AG08395 (cell line): ENCODE data around the gene CDK14.

Source experiments
- DNase-seq: peaks from one replicate; pipeline ENCODE4 v3.0.0; 2012; ENCODE audit warnings: mixed read lengths, low spot score

The CDK14 gene

DNA sequence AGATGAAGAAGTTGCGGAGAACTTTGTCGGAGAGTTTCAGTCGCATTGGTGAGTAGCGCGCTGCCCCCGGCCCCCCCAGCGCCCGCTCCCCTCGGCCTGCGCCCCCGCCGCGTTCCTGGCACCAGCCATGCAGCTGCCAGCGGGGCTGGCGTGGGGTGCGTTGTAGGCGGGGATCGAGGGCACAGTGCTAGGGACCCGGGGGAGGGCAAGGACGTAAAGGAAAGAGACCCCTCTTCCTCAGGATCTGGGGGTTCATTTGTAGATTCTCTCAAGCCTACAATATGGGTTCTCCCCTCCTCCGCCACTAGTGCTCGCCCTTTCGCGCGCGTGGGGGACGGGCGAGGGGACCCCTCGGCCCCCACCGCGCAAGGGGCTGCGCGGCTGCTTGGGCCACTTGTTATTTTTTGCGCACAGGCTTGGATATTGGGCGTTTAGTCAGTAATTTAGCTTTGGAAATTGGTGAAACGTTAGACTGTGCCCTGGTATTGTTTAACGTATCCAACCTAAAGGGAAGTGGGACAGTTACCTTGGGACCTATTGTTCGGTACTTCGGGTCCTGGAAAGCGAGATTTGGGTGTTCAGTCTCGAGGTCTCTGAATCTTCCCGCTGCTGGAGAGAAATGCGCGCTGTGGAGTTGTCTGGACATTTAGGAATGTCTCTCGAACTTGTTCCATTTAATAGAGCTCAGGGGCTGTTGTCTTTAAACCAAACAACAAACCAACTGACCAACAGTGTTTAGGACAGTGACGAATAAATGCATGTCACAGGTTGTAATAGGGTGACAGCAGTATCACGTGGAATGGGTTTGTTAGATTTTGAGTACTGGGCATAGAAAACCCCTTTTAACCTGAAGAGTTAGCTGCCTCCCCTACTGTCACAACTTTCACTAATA, 796 bp downstream of the CDK14 start:
- peak; percentile 45 for DNase-seq

DNA sequence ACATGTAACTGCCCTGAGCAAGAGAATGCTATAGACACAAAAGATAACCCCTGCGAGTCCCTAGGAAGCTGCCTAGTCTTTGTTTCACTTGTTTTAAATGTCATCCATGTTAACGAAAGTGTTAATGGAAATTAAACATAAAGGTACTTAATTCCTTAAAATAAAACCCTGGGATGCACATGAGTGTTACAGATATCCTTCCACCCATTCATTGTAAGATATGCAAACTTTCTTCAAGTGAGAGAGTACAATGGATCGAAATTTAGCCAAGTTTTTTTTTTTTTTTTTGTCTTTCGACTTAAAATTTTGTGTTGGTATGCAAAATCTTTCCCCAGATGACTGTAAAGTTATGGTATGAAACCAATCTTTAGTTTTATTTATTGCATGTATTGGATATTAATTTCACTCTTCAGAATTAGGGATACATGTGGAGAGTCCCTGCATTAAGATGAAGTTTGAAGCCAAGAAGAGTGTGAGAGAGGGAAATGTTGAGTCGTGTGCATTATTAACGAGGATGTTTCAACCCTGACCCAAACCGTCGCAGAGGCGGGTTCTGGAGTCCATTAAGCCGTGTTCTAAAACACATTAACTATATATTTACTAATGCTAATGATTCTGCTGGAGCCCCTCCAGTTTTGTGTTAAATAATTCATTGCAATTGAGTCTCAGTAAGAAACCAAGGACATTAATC, 1.6 kb downstream of the CDK14 start:
- no peak for DNase-seq

DNA sequence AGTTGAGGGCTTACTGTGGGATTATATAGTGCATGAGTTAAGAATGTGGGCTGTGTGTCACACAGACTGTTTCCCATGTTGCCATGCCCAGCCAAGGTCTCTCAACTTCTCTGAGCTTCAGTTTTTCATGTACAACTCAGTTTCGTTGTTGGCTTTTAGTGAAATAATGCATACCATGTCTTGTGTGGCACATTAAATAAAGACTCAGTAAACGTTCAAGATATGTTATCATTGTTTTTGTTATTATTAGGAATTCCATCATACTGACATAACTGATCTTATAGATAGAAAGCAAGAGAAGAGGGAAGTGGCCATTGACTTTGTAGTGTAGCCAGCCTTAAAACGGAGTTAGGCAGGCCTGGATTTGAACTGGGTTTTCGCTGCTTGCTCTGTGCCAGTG, 2.9 kb downstream of the CDK14 start:
- no peak for DNase-seq

DNA sequence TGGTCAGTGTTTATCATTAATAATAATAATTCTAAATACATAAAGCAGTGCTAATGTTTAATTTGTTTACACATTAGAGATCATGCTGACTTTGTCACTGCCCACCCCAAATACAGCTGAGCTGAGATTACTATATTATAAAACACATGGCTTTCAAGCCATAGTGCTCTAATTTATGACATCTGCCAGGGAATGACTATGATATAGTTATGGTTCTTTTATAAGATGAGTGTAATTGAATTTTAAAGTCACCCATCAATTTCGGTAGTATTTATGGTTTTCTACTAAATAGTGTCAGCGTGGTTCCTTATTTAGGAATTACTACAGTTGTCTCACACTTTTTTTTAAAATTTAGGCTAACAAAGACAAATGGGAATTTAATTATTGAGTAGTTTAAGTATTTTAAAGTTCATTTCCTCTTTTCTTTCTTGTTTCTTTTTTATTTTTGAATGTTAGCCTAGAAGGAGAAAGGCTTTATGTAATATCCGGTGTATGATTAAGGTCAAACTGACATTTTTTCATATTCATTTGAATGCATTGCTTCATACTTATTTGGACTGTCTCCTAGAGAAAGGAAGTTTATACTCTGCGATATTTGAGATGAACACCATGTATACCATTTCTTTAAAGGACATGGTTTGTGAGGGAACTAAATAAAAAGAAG, 3.9 kb downstream of the CDK14 start:
- no peak for DNase-seq

DNA sequence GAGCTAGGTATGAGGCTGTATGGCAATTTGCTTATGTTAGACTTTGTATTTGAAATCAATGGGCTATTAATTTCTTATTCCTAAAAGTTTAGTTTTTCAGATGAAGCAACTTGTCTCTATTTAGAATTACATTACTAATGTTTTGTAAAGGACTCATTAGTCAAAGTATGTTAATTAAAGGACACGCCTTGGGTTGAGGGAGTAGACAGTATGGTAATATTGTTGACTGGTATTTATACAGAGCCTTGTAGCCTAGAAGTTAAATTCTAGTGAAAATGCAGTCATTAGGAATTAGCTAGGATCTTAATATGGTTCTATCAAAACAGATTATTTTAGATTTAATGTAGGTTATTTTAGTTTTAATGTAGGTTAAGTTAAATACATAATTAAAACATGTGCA, 6.2 kb downstream of the CDK14 start:
- DNase-seq = no peak

DNA sequence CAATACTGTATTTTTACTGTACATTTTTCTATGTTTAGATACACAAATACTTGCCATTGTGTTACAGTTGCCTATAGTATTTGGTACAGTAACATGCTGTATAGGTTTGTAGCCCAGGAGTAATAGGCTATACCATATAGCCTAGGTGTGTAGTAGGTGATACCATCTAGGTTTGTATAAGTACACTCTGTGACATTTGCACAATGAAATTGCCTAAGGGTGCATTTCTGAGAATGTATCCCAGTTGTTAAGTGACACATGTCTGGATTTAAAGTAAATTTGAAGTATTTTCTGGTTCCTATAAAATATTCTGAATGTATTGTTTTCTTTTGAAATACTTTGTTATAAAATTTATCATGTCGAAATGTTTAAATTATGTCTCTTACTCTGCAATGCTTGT, 7.2 kb downstream of the CDK14 start:
- no peak for DNase-seq

DNA sequence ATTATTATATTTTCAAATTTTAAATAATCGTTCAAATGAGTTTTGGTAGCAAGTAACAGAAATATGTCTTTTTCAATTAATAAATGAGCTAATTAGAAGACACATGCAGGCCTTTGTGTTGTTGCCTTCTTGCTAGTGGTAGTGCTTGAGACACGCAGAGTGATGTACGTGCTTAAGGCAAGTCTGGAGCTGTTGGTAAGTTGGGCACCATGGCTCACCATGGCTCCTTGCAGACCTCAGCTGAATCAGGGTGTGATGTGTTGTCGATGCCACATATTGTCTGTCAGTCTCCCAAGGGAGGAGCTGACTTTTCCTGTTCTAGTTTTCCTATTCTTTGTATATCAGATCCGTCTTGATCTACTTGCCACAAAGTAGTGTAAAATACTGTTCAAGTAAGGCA, 8.3 kb downstream of the CDK14 start:
- DNase-seq = no peak

DNA sequence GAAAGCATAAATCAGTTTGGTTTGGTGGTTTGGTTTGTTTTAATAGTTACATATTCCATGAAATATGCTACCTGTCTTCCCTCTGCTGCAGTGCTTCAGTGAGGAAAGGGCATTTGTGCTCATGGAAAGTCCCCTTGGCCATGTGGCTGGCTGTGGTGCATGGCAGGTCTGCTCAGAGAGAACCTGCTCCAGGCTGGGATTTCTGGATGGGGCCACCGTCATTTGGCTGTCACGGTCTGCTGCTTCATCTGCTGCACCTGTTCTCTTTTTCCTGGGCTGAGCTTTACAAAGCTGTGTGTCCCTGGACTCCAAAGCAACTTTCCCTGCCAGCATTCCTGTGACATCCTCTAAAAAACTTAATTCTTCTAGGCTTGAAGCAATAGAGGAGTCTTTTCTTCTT, 8.9 kb downstream of the CDK14 start:
- DNase-seq = no peak

DNA sequence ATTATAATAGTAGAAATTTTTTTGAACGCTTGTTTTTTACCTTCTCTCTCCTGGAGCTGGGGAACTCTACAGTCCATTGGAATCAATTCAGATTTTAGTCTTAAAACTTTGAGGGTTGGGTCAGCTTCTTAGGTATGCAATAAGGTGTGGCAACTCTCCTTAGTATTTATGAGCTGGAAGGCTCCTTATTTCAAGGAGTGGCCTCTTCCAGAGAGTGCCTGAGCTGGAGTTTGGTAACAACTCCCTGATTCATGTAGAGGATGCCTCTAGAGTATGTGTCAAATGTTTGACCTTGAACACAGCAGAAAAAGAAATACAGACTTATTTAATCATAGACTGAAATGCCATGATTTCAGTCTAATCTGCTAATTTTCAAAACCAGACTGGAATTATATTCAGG, 11.1 kb downstream of the CDK14 start:
- no peak for DNase-seq

DNA sequence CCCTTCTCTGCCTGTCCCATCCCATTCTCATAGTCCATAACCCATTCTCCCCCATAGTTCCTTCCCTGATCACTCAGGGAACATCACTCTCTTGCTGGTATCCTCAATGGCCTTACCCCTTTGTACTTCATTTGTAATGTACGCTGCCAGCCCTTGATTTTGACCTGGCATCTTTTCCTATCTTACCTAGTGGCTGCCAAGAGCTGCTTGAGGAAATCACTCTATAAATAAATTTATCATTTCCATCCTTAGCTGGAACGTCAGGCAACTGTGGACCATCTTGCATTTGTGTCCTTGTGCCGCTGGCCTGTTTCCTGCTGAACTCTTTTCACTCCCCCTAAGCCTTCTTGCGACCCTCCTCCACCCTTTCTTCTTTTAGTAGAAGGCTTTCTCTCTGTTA, 14.0 kb downstream of the CDK14 start:
- no peak for DNase-seq

DNA sequence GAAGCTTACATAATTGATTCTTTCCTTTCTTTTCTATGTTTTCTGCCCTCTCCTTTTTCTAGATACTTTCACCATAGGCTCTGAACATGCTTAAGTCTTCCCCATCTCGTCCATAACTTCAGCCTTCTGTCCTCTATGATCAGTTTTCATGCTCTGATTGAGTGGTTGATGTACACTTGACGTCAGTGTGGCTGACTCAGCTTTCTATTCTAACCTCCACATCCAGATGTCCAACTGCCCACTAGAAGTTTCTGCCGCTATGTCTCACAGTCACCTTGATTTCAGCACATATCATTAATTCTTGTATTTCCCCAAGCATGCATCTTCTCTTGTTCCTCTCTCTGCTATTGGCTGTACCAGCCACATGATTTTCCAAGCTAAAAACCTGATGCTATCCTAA, 15.0 kb downstream of the CDK14 start:
- DNase-seq = no peak

DNA sequence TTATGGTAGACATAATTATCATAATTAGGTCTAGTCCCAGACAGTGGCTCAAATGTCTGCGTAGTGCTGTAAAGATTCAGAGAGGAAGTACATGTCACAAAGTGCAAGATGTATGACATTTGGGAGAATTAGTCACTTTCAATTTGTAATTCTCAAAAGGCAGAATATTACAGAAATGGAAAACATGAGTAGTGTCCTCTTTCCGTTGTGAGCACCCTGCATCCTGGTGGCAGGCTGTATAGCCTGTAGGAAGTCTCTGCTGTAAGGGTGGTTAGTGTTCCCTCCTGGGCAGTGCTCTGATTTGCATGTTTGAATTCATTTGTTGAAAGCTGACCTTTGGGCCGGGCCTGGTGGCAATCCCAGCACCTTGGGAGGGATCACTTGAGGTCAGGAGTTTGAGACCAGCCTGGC, 17.0 kb downstream of the CDK14 start:
- peak; percentile 15 for DNase-seq

DNA sequence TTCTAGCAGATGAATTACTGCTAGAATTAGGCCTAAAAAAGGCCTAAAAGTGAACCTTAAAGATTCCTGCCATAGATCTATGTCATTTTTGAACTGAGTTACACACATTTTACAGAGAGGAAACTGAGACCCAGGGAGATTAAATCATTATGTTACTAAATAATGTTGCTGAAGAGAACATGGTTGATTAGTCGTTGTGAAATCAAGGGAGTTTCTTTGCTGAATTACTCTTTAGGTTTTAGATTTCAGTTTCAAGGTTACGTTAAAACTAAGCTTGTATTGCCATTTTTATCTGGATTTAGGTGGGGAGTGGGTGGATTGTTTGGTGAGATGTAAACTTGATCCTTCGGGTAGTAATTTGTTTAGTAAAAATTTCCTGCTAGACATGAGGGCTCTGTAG, 21.3 kb downstream of the CDK14 start:
- no peak for DNase-seq

DNA sequence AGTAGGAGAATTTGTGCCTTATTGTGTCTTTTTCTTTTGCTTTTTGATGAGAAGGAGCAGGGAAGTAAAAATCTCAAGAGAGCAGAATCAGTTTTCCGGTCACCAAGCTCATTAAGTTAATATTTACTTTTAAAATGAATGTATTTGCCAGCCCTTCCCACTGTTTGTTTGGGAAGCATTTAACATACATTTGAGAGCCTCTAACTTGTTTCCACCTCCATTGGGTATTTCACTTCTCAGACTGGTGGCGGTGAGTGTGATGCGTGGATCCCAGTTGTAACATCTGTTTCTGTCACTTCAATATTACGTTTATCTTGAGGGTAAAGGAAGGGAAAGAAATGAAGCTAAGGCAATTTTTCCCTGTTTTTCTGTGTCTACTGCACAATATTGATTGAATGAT, 22.8 kb downstream of the CDK14 start:
- no peak for DNase-seq

DNA sequence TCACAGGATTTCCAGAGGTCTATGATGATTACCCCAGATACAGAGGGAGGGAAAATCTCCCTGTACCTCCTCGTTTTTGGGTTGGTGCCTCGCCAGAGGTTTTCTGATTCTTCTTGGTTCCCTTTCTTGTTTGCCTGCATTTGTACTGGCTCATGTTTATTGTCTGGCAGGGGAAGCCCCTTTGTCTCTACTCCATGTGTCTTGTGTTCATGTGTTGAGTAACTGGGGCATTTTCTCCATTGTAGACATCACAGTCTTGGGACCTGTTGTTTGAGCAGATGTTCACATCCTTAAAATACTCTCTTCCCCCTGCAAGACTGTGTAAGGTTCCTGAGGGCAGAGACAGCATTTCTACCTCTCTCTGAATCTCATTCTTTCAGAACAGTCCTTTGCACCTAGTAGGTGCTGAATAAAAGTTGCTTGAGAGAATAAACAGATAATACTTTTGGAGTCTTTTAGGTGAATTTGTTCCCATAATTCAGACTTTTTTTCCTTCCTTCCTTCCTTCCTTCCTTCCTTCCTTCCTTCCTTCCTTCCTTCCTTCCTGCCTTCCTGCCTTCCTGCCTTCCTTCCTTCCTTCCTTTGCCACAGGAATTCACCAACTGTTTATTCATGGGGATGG, 25.1 kb downstream of the CDK14 start:
- no peak for DNase-seq

DNA sequence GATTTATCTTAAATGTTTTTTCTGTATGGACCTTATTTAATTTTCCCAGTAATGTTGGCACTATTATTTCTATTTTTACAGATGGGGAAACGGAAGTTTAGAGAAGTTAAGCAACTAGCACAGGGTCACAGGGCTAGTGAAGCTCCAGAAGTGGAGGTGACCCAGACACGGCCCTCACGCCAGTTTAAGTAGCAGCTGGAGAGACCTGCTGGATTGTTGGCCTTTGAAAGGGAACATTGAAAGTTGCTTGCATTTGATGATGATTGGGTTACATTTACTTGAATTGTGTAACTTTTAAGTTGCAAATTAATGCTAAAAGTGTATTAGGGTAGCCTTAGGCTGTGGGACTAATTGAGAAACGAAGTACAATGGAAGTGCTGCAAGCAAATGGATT, 25.6 kb downstream of the CDK14 start:
- no peak for DNase-seq

DNA sequence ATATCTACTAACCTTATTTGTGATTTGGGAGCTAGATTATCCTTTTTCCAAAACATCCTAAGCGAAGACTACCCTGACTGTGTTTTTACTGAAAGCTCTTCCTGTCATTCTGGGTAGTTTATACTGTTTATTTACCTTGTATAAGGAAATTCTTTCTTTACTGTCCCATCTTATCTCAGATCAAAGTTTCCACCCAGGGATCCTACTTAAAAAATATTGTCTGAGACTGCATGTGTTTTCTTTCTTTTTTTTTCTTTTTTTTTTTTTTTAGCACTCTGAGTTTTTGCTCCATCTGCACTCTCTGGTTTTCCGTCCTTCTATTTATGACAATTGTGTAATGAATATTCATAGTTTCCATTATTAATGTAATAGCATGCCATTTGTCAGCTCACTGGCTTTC, 26.5 kb downstream of the CDK14 start:
- no peak for DNase-seq

DNA sequence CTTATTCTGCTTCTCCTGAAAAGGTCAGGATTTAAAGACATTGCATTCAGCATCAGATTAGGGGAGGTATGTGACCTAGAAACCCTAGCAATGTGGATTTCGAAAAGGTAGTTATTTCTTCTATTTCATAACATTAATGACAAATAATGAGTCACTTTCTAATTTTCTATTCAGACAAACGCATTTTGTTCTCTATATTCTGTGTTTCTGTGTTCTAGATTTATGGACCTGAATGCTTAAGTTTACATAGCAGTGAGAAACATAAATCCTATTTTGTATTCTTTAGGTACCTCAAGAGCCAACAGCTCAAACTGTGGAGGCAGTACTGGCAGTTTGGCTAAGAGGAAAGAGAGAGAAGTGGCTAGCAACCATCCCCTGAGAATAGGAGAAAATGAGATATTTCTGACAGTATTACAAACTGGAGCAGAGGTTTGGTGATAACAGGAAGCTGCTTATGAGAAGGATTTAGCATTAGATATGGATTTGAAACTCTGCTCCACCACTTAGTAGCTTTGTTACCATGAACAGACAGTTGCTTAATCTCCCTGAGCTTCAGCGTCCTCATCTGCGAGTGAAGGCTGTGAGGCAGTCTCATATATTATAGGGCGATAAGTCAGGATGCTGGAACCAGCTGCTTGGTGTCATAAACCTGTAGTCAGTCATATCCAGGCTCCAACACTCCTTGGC, 28.2 kb downstream of the CDK14 start:
- no peak for DNase-seq

DNA sequence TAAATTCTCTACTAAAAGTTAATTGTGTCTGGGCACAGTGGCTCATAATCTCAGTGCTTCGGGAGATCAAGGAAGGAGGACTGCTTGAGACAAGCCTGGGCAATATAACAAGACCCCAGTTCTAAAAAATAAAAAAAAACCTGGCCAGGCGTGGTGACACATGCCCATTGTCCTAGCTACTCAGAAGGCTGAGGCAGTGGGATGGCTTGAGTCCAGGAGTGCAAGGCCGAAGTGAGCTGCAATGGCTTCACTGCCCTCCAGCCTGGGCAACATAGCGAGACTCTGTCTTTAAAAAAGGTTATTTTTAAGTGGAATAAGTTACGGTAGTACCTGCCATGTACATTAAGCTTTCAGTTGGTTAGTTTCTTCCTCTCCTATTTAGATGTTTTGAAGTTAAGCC, 28.9 kb downstream of the CDK14 start:
- no peak for DNase-seq

DNA sequence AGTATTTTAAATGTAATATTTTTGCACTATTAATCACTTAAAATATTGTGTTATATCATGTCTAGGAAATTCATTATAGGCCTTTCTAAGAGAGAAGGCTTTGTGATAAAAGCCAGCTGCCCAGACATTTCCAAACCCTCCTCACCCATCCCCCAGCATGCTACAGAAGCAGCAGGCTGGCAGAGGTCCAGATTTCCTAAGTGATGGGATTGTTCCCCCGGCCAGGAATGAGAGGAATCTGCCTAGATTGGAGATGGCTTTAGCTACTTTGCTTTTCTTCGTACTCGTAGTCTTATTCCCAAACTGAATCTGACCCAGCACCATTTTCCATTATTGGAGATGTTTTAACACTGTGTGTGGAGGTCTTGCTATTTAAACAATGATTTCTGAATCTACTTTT, 29.4 kb downstream of the CDK14 start:
- DNase-seq = no peak

DNA sequence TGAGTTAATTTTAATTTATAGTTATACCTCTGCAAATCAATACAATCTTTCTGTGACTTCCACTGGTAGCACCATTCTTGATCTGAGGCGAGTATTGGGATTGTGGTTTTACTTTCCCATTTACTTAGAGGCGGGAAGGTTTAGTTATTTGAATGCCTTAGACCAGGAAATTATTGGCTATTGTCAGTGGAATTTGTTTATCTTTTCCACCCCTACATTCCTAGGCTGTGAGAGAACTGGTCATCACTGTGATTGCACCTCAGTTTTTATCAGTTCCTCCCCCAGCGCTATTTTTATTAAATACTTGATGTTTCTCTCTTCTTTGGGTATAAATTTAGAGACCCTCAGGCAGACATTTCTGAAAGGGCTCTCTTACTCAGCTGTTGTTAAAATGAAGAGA, 29.9 kb downstream of the CDK14 start:
- peak; percentile 36 for DNase-seq

DNA sequence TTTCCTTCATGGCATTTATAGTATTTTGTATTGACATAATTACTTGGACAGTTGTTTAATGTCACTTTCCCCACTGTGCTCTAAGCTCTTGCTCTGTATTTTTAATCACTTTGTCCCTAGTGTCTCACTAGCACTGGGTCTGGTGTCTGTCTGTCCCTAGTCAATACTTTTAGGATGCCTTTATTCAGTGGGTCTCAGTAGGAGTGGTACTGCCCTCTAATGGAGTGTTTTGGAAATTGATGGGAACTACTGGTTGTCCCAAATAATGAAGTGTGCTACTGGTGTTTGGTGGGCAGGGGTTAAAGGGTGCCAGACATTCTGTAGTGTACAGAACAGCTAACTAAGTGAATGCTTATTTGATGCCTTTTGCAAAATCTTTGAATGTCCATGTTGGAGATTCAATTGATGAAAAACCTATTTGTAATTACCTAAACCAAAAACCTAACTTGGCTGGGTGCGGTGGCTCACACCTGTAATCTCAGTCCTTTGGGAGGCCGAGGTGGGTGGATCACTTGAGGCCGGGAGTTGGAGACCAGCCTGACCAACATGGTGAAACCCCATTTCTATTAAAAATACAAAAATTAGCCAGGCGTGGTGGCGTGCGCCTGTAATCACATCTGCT, 33.3 kb downstream of the CDK14 start:
- DNase-seq = peak; percentile 74
